Measurements from ENCODE around the gene MED22. TPM values are rescaled to one million over a fixed set of nuclear protein-coding genes. Genes with fewer than 3 reads are reported as not detected.

The MED22 gene

DNA sequence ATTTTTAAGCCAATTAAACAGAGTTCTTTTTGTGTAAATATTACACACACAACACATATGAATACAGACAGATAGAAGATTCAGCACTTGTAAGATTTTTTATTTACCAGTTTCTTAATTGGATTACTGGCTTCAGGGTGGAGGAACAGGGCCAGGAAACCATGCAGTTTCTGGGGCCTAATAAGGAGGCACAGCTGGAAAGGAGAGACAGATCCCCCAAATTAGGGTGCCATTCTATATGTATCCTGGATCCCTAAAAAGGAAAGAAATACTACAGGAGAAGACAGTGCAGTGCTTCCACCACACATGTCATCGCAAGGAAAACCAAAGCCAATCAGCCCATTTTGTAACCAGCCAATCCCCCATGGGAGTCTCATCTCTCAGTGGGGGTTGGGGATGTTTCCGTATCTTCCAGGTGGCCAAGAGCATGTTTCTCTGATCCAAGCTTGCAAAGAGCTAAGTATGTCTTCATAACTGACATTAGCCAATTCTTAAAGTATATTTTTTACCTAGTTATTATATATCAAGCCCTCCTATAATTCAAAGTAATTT is 57.1 kb downstream of the MED22 start:
- H3K4me2 ChIP-seq (ENCODE audit: low read length) = no peak overlapping the region
- H3K27me3 ChIP-seq (ENCODE audit: control insufficient read depth, insufficient read depth, low read length) = peaks cover 26% of the 10 kb centered on the region
- H3K9ac ChIP-seq (ENCODE audit: low read depth, low read length) = no peak overlapping the region
- no peaks in the 10 kb centered on the region for H3K4me1 ChIP-seq (ENCODE audit: control insufficient read depth, insufficient read depth, low read length)
- no peak overlapping the region for H3K4me3 ChIP-seq (ENCODE audit: low read length)
- no peaks in the 10 kb centered on the region for H3K36me3 ChIP-seq (ENCODE audit: insufficient read depth, low read length)
- H3K9me3 ChIP-seq (replicated peaks; ENCODE audit: low read length) = peaks cover 6% of the 10 kb centered on the region

Small RNAs within 50 kb of the gene (small RNA-seq; reads per million reads assigned to genes)
- gene RF00019 (not detected), gene SNORD24 (not detected), gene SNORD36A (not detected), gene SNORD36B (not detected), gene SNORD36C (not detected)
